SK-MEL-5 (cell line): ENCODE results near the gene CALHM2. TPM values are rescaled to one million over a fixed set of nuclear protein-coding genes. Genes with fewer than 3 reads are reported as not detected.
A peak's percentile ranks its signal among the peaks of the same experiment; 100 is the strongest.
"Not testable (repeated sequence)": the region's sequence is repeated elsewhere in the genome, so short reads cannot be mapped to it uniquely, and the experiment has no call there.

ENCODE experiments used
- DNase-seq: peaks from one replicate; pipeline ENCODE4 v3.0.0-alpha.2; 2016; ENCODE audit warnings: low read depth, low spot score
- in situ Hi-C: cut with HindIII; loops from 2 replicates; pipeline ENCODE4 v1.10.0; 2016; ENCODE audit warnings: low sequenced_read_pairs, high pct_unique_total_duplicates, low pct_unique_long_range_greater_than_20kb
- total RNA-seq: library from RNA; depleted of rRNA; stranded (reverse); fragments of >200 nt; shearing (Covaris generic); gene quantifications from 2 replicates; pipeline ENCODE4 v1.2.3, GENCODE V29; 2014

Gene CALHM2
- total RNA-seq, 1 experiment from 2014 or later, result not detected

DNA sequence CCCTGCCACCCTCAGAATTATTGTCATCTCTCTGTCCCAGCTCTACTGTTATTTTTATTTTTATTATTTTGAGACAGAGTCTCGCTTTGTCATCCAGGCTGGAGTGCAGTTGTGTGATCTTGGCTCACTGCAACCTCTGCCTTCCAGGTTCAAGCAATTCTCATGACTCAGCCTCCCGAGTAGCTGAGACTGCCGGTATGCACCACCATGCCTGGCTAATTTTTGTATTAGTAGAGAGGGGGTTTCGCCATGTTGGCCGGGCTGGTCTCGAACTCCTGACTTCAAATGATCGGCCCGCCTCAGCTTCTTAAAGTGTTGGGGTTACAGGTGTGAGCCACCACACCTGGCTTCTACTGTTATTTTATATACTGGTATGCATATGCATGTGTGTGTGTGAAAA, 11.0 kb downstream of the CALHM2 start:
- no peak for DNase-seq
- in situ Hi-C loops, result no loop called here

DNA sequence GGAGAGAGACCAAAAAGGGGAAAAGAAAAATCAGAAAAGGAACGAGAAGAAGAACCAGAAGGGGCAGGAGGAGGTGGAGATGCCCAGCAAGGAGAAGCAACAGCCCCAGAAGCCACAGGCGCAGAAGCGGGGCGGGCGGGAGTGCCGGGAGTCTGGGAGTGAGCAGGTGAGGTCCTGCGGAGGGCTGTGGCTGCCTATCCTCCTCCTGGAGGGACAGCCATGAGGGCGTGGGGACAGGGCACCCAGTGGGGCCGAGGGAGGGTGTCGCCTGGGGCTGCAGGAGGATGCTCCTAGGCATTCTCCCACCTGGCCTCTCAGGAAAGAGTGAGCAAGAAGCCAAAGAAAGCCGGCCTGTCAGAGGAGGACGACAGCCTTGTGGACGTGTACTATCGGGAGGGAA, 11.8 kb downstream of the CALHM2 start:
- no peak for DNase-seq
- in situ Hi-C loops, result no loop called here

DNA sequence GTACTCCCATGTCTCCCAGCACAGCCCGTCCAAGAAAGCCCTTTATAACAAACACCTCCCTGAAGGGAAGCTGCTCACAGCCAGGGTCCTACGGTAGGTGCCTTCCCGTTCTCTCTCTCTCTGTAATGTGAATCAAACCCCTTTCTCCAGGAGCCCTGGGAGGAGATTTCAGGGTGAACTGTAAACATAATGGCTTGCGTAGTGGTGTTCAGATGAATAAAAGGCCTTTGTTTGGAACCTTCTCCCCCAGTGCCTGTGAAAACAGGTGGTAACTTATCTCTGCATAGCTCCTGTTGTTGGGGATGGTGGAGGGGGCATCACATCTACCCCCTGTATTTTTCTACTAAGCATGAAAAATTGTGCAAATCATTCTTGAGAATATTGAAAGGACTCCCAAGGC, 12.4 kb downstream of the CALHM2 start:
- no peak for DNase-seq
- in situ Hi-C loops, result no loop called here

DNA sequence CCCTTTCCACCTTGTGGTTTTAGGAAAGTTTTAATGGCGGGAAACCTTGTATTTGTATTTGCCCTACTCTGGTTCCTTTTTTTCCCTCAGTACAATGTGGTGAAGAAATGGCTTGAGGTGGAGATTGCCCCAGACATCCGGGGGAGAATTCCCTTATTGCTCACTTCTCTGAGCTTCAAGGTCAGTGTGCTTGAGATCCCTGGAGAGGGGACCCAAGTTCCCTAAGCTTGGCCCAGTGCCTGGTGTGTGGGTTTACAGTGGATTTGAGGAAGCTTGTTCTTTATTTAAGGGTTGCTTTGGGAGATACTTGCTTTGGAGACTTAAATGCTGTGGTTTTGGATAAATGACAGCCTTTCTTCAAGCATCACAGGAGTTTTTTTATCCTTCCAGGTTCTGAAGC, 18.3 kb downstream of the CALHM2 start:
- DNase-seq, result no peak
- in situ Hi-C loops, result no loop called here

DNA sequence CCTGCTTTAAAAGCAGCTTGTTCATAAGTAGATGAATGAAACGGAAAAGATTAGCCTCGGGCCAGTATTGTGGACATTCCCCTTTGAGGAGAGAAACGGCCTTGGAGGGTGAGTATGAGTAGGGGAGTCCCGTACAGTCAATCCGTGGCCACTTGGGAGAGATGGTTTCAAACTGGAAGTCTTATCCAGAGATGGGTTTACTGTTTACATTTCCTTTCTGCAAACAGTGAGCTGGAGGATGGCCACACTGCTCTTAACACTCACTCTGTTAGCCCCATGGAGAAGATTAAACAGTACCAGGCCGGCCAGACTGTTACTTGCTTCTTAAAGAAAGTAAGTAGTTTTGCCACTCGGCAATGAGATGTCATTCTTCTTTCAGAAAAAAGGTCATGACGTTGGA, 20.3 kb downstream of the CALHM2 start:
- in situ Hi-C loops, result no loop called here
- DNase-seq, result no peak

DNA sequence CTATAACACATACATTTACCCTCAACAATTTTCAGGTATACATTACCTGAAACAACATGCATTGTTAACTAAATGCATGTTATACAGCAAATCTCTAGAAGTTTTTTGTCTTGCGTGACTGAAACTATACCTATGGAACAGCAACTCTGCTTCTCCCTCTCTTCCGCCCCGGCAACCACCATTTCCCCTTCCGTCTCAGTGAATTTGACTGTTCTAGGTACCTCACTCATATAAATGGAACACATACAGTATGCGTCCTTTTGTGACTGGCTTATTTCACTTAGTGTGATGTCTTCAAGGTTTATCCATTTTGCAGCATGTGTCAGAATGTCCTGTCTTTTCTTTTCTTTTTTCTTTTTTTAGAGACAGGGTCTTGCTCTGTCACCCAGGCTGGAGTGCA, 22.5 kb downstream of the CALHM2 start:
- in situ Hi-C loops, result no loop called here
- DNase-seq, result no peak

DNA sequence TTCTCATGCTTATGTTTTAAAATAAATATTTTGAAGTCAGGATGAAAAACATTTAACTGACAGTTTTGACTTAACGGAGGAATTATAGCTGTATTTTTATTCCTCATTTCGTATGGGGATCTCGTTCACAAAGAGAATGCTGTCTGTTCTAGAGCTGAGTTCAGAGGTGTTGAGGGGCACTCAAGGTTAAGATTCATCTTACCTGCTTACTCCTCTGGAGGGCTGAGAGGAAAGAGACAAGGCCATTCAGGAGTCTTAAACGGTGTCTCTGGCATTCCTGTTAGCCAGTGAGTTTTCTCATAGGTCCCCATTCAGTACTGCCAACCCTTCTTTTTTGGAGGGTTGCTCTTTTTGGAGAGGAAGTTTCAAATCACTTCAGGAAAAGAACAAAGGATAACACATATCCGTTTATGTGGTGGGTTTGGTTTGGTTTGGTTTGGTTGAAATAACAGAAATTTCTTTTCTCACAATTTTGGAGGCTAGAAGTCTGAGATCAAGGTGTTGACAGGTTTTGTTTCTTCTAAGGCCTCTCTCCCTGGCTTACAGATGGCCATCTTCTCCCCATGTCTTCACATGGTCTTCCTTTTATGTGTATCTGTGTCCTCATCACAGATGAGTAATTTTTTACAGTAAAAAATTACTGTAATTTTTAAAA, 23.1 kb downstream of the CALHM2 start:
- in situ Hi-C loops, result no loop called here
- no peak for DNase-seq

DNA sequence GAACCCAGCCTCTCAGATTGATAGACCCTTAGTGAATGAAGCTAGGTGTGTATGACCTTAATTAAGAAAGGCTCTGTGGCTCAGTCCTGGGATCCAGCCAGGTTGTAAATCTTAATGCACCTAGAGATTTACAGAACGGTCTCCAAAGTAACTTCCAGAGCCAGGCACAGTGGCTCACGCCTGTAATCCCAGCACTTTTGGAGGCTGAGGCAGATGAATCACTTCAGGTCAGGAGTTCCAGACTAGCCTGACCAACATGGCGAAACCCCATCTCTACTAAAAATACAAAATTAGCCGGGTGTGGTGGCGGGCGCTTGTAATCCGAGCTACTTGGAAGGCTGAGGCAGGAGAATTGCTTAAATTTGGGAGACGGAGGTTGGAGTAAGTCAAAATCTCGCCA, 24.3 kb downstream of the CALHM2 start:
- DNase-seq, result no peak
- in situ Hi-C loops, result no loop called here

DNA sequence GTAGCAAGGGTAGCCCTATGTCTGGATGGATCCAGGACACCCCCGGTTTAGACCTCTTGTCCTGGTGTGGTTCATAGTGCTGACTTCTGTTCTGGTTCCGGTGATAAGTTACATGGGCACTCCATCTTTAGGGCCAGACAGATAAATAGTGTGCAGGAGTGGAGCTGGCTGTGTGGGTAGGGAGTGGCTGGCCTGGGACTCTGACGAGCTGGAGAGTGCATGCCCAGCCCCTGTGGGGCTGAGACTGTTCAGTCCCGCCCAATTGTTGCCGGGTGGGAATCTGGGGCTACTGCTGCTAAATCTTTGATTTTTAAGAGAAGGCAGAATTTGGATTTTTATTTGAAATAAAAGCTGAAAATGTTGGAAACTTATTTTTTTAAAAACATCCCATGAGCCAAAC, 28.4 kb downstream of the CALHM2 start:
- in situ Hi-C loops, result no loop called here
- DNase-seq, result no peak

DNA sequence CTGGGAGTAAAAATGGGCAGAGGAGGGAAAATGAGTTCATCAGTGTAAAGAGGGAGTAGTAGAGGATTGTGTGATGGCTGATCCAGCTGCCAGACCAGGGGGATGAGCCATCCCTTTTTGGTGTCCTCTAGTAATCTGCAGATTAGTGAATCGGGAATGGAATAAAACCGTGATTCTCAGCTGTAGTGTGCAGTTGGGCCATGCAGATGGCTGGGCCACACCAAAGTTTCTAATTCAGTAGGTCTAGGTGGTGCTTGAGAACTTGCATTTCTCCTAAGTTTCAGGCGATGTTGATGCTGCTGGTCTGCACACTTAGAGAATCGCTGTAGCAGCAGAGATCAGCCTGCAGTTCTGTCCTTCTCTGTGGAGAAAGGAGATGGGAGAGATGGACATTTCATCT, 33.1 kb downstream of the CALHM2 start:
- in situ Hi-C loops, result no loop called here
- DNase-seq, result no peak

DNA sequence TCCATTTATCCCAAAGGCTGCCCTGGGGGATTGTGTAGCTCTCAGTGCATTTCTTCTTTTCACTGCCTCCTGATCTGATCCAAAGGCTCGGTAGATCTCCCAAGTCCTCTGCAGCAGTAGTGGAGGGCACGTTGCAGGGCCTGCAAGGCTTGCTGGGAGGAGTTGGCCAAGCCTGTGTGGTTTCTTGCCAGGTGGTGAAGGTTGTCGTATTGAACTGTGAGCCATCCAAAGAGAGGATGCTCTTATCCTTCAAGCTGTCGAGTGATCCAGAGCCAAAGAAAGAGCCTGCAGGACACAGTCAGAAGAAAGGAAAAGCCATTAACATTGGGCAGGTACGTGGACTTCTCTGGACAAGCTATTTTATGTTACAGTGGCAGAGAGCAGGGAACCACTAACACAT, 34.6 kb downstream of the CALHM2 start:
- in situ Hi-C loops, result no loop called here
- no peak for DNase-seq

DNA sequence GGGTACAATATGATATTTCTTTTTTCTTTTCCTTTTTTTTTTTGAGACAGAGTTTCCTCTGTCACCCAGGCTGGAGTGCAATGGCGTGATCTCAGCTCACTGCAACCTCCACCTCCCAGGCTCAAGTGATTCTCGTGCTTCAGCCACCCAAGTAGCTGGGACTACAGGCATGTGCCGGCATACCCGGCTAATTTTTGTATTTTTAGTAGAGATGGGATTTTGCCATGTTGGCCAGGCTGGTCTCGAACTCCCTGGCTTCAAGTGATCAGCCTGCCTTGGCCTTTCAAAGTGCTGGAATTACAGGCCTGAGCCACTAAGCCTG, 35.1 kb downstream of the CALHM2 start:
- DNase-seq, in situ Hi-C loops: not testable (repeated sequence)

DNA sequence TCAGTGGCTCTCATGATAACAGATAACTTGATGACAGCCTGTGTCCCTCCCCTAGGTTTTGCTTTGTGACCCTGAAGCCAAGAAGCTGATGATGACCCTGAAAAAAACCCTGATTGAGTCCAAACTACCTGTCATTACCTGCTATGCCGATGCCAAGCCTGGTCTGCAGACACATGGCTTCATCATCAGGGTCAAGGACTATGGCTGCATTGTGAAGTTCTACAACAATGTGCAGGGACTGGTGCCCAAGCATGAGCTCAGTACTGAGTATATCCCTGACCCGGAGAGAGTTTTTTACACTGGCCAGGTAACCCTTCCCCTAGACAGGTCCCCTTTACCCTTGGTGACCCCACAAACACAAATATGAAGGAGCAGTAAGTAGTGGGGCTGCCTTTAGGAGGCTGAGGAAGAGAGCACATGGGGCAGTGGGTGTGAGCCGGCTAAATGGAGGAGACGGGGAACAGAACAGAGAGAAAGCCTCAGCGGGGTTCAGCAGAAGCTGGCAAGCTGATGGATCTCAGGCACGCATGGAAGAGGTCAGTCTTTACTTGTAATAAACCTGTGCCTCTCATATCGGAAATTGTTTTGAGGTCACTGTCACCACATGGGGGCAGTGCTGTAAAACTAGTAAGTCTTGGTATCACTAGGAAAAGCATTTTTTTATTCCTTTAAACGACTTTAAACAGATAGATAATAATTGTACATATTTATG, 35.6 kb downstream of the CALHM2 start:
- DNase-seq, result peak; percentile 67
- in situ Hi-C loops, result no loop called here

DNA sequence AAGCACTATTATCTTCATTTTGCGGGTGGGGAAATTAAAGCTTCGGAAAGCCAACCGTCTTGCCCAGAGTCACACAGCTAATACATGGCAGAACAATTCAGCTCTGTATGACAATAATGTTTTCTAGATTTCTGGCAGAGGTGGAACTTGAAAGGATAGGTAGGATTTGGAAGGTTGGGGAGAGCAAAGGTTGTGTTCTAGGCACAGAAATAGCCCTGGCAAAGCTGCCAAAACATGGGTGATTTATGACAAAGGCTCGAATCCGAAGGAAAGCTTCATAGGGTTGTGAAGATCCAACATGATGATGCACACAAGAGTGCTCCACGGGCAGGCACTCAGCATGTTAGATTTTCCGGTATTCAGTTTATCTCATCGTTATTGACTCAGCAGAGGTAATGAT, 36.6 kb downstream of the CALHM2 start:
- in situ Hi-C loops, result no loop called here
- DNase-seq, result no peak

DNA sequence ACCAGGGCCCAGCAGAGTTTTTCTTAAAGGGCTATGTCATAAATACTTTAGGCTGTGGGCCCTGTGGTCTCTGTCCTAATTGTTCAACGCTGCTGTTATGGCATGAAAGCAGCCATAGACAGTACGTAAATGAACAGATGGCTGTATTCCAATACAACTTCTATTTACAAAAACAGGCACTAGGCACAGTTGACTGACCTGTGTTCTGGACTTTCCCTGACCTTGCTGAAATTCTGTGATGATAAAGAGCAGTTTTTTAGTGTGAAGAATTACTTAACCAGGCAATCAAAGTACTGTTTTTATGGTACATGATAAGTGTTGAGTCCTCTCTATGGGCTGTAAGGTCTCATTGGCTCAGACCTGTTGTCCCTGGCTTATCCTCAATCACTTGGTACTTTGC, 38.6 kb downstream of the CALHM2 start:
- DNase-seq, result no peak
- in situ Hi-C loops, result no loop called here

DNA sequence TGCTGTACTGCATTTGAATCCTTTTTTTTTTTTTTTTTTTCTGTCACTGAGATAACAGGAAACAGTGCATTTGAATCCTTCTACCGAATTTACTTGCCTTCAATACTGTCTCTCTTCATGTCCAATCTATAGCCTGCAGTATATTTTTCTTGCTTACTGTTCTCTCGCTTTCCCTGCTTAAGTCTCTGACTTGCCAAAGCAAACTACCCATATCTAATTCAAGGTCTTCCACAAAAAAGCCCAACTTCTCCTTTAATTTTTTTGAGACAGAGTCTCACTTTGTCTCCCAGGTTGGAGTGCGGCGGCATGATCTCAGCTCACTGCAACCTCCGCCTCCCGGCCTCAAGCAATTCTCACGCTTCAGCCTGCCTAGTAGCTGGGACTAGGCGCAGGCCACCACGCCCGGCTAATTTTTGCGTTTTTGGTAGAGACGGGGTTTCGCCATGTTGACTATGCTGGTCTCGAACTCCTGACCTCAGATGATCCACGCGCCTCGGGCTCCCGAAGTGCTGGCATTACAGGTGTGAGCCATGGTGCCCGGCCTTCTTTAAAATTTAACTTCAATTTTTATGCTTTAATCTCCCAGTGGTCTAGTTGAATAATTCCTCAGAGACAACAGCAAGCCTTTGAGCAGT, 54.9 kb downstream of the CALHM2 start:
- peak; percentile 5 for DNase-seq

DNA sequence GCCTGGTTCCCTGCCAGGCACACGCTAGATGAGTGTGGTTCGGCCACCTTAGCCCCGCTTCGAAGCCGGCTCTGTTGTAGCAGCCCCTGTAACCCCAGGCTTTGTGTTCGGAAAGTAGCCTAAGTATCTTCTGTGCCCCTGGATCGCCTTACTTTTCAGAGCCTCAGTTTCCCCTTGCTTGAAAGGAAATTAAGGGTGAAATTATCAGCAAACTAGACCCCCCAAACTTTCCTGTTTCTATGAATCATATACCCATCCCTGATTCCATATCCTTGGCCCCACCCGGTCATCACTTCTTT, 55.4 kb downstream of the CALHM2 start:
- in situ Hi-C loops, result no loop called here
- no peak for DNase-seq

More for the DNA sequence above, 54.9 kb downstream of the CALHM2 start:
- in situ Hi-C loops, result no loop called here
